Transverse colon (tissue), 4 donors: ENCODE results near the gene LRRN4CL.

ENCODE experiments used
- CTCF ChIP-seq, 5 experiments: fragments of 200-600 bp in 3 of 5; fragments of 450-650 bp in 2 of 5; sonication (generic) in 3 of 5; IDR thresholded peaks; 1 replicate in 2 of 5; 2 replicates in 3 of 5; pipeline ENCODE4 v1.5.1; 2016 to 2017; ENCODE audit warnings: antibody characterized with exemption in 5 of 5, inconsistent platforms in 3 of 5, mild to moderate bottlenecking in 2 of 5, moderate library complexity in 1 of 5
- EP300 ChIP-seq: sonication (generic); formaldehyde crosslinking; IDR thresholded peaks from one replicate; pipeline ENCODE4 v1.6.1; 2017; ENCODE audit warnings: antibody characterized with exemption, low read depth
- POLR2A ChIP-seq: fragments of 450-650 bp; IDR thresholded peaks from one replicate; pipeline ENCODE4 v1.6.1; 2016; ENCODE audit warnings: antibody characterized with exemption, mild to moderate bottlenecking, moderate library complexity
- POLR2AphosphoS5 ChIP-seq, 3 donors: sonication (generic); formaldehyde crosslinking; IDR thresholded peaks; one replicate each; pipeline ENCODE4 v1.6.1; 2016; ENCODE audit warnings: antibody characterized with exemption in 3 of 3

- TF ChIP-seq CTCF (IDR thresholded peaks at IDR 0.05) = no peak
- no peak for TF ChIP-seq EP300
- TF ChIP-seq POLR2A = no peak
- no peak for TF ChIP-seq POLR2AphosphoS5 (IDR thresholded peaks at IDR 0.05)
Observed at GRCh38 chr11:62665599-62666258, 23.6 kb downstream of the LRRN4CL start.
